Left ventricle myocardium inferior (tissue), 1 donor: ENCODE measurements around the gene GPR157. TPM values are rescaled to one million over a fixed set of nuclear protein-coding genes. Genes with fewer than 3 reads are reported as not detected.

ENCODE experiments used
- DNase-seq: peaks from one replicate; pipeline ENCODE4 v3.0.0-alpha.2; 2020
- H3K27ac ChIP-seq: fragments of 200-600 bp; replicated peaks from 2 replicates; pipeline ENCODE4 v1.8.0; 2021
- H3K27me3 ChIP-seq: fragments of 200-600 bp; 2 replicates; pipeline ENCODE4 v1.8.0; 2021; ENCODE audit warnings: low read depth
- H3K36me3 ChIP-seq: fragments of 200-600 bp; 2 replicates; pipeline ENCODE4 v1.8.0; 2021
- H3K4me1 ChIP-seq: fragments of 200-600 bp; 2 replicates; pipeline ENCODE4 v1.8.0; 2021
- H3K4me3 ChIP-seq: fragments of 200-600 bp; 2 replicates; pipeline ENCODE4 v1.8.0; 2021; ENCODE audit warnings: mild to moderate bottlenecking, moderate library complexity
- H3K9me3 ChIP-seq: fragments of 200-600 bp; replicated peaks from 2 replicates; pipeline ENCODE4 v1.8.0; 2021
- CTCF ChIP-seq: fragments of 200-600 bp; IDR thresholded peaks from 2 replicates; pipeline ENCODE4 v1.8.0; 2021; ENCODE audit warnings: antibody characterized with exemption, mild to moderate bottlenecking, borderline replicate concordance
- intact Hi-C: fragments of 100-400 bp; cut with micrococcal nuclease; formaldehyde crosslinking; loops from one replicate; pipeline ENCODE4 v1.11.0; 2022
- total RNA-seq: library from RNA; stranded (reverse); fragmentation: NEBNext Ultra II Directional; extraction: Animal tissue kit (Norgen Biotek cat#: 25700); gene quantifications from one replicate; pipeline ENCODE4 v1.2.1, GENCODE V29; 2021
- donor health status: DM: no; HTN: yes; CAD: no; lungs with severe emphysema.

GPR157 gene
- total RNA-seq, 1 donor from 2014 or later = 48.4 TPM

- intact Hi-C loops = no loop called here
- no peaks in the 10 kb centered on the region for H3K36me3 ChIP-seq
- peak overlapping the region; percentile 38 for H3K27ac ChIP-seq
- peaks cover 49% of the 10 kb centered on the region for H3K4me1 ChIP-seq
- TF ChIP-seq CTCF = no peak
- H3K4me3 ChIP-seq = no peak overlapping the region
- DNase-seq = no peak
- no peaks in the 10 kb centered on the region for H3K9me3 ChIP-seq
- no peaks in the 10 kb centered on the region for H3K27me3 ChIP-seq
Measured at GRCh38 chr1:9166289-9167235, 37.7 kb upstream of the GPR157 start.

GRCh38 chr1:9165396-9165795 is 36.5 kb upstream of the GPR157 start:
- Histone ChIP-seq H3K4me1 (peaks cover 53% of the 10 kb centered on the region), H3K27ac (peak overlapping the region; percentile 84), H3K36me3 (no peaks in the 10 kb centered on the region), H3K27me3 (no peaks in the 10 kb centered on the region), H3K4me3 (no peak overlapping the region), H3K9me3 (no peaks in the 10 kb centered on the region)
- DNase-seq = no peak
- TF ChIP-seq CTCF = no peak
- intact Hi-C loops = no loop called here

GRCh38 chr1:9164919-9165318 is 36.0 kb upstream of the GPR157 start:
- no peak overlapping the region for H3K4me3 ChIP-seq
- no peak for TF ChIP-seq CTCF
- no peak for DNase-seq
- H3K27me3 ChIP-seq = no peaks in the 10 kb centered on the region
- peak overlapping the region; percentile 84 for H3K27ac ChIP-seq
- peaks cover 53% of the 10 kb centered on the region for H3K4me1 ChIP-seq
- no peaks in the 10 kb centered on the region for H3K36me3 ChIP-seq
- intact Hi-C loops = no loop called here
- no peaks in the 10 kb centered on the region for H3K9me3 ChIP-seq

GRCh38 chr1:9164532-9164900 is 35.6 kb upstream of the GPR157 start:
- H3K9me3 ChIP-seq = no peaks in the 10 kb centered on the region
- peak overlapping the region; percentile 84 for H3K27ac ChIP-seq
- TF ChIP-seq CTCF = no peak
- intact Hi-C loops = no loop called here
- H3K4me3 ChIP-seq = no peak overlapping the region
- no peak for DNase-seq
- no peaks in the 10 kb centered on the region for H3K36me3 ChIP-seq
- H3K27me3 ChIP-seq = no peaks in the 10 kb centered on the region
- peaks cover 53% of the 10 kb centered on the region for H3K4me1 ChIP-seq

DNA sequence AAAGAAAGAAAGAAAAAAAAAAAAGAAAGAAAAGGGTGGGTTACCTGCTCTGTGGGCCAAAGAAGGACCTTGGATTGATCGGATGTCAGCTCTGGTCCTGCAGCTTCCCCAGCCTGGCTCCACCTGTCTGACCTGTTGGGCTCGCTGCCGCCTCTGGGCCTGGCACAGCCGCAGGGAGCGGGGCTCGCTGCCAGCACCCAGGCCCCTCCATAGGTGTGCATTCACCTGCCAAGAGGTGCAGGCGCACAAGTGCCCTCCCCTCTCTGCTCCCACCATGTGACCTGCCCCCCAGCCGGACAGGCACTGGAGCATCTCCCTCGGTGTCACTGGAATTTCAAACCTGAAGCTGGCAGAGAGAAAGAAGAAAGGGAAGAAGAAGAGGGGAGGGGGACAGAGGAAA is 33.1 kb upstream of the GPR157 start:
- Histone ChIP-seq H3K9me3 (no peaks in the 10 kb centered on the region), H3K4me3 (no peak overlapping the region), H3K27ac (peak overlapping the region; percentile 84), H3K27me3 (no peaks in the 10 kb centered on the region), H3K36me3 (no peaks in the 10 kb centered on the region), H3K4me1 (peaks cover 53% of the 10 kb centered on the region)
- intact Hi-C loops = no loop called here
- no peak for TF ChIP-seq CTCF
- DNase-seq = no peak
